Astrocyte (in vitro differentiated cells and primary cell): ENCODE results near the gene SSX2IP. TPM values are rescaled to one million over a fixed set of nuclear protein-coding genes. Genes with fewer than 3 reads are reported as not detected.

Experiments
- DNase-seq: peaks from one replicate; pipeline ENCODE4 v3.0.0-alpha.2; 2010; ENCODE audit warnings: low read depth
- FAIRE-seq: peaks from 2 replicates; lab custom pipeline; 2011; peaks lifted over from hg19 to GRCh38; lab: Jason Lieb, UNC
- H2AFZ ChIP-seq: 2 replicates; pipeline ENCODE4 v1.6.0; 2012; ENCODE audit warnings: low read depth, low read length, inconsistent platforms
- H3K27ac ChIP-seq: 2 replicates; pipeline ENCODE4 v1.5.1; 2011; ENCODE audit warnings: low read depth, low read length, inconsistent platforms
- H3K27me3 ChIP-seq: 2 replicates; pipeline ENCODE4 v1.6.0; 2011; ENCODE audit warnings: low read length, inconsistent platforms; ENCODE audit not compliant: insufficient read depth
- H3K36me3 ChIP-seq: 2 replicates; pipeline ENCODE4 v1.5.1; 2011; ENCODE audit warnings: low read length, inconsistent platforms; ENCODE audit not compliant: insufficient read depth
- H3K4me1 ChIP-seq: 2 replicates; pipeline ENCODE4 v1.5.1; 2011; ENCODE audit warnings: low read length, inconsistent platforms; ENCODE audit not compliant: insufficient read depth
- H3K4me2 ChIP-seq: 2 replicates; pipeline ENCODE4 v1.6.0; 2012; ENCODE audit warnings: low read length, inconsistent platforms
- H3K4me3 ChIP-seq: 2 replicates; pipeline ENCODE4 v1.5.1; 2011; ENCODE audit warnings: low read depth, mild to moderate bottlenecking, low read length, inconsistent platforms; ENCODE audit not compliant: insufficient read depth
- H3K79me2 ChIP-seq: 2 replicates; pipeline ENCODE4 v1.6.0; 2012; ENCODE audit warnings: mild to moderate bottlenecking, low read length, inconsistent platforms; ENCODE audit not compliant: insufficient read depth
- H3K9ac ChIP-seq: 2 replicates; pipeline ENCODE4 v1.6.0; 2012; ENCODE audit warnings: mild to moderate bottlenecking, low read length, inconsistent platforms
- H3K9me3 ChIP-seq: 2 replicates; pipeline ENCODE4 v1.5.1; 2012; ENCODE audit warnings: low read depth, mild to moderate bottlenecking, low read length, inconsistent platforms; ENCODE audit not compliant: insufficient read depth
- H4K20me1 ChIP-seq: 2 replicates; pipeline ENCODE4 v1.6.0; 2012; ENCODE audit warnings: low read length, inconsistent platforms; ENCODE audit not compliant: insufficient read depth
- H3K27ac Mint-ChIP-seq: one replicate; pipeline ENCODE4 v1.8.0; 2021; ENCODE audit warnings: mild to moderate bottlenecking, mixed read lengths; ENCODE audit not compliant: unreplicated experiment
- H3K27me3 Mint-ChIP-seq: one replicate; pipeline ENCODE4 v1.8.0; 2021; ENCODE audit warnings: low read depth, mixed read lengths; ENCODE audit not compliant: unreplicated experiment
- H3K36me3 Mint-ChIP-seq: one replicate; pipeline ENCODE4 v1.8.0; 2021; ENCODE audit warnings: low read depth, mixed read lengths; ENCODE audit not compliant: unreplicated experiment
- H3K4me1 Mint-ChIP-seq: one replicate; pipeline ENCODE4 v1.8.0; 2021; ENCODE audit warnings: low read depth, mixed read lengths; ENCODE audit not compliant: unreplicated experiment
- H3K4me3 Mint-ChIP-seq: one replicate; pipeline ENCODE4 v1.8.0; 2021; ENCODE audit warnings: mild to moderate bottlenecking, moderate library complexity, mixed read lengths; ENCODE audit not compliant: unreplicated experiment
- H3K9me3 Mint-ChIP-seq: one replicate; pipeline ENCODE4 v1.8.0; 2021; ENCODE audit warnings: mild to moderate bottlenecking, mixed read lengths; ENCODE audit not compliant: unreplicated experiment
- CTCF ChIP-seq: IDR thresholded peaks from 2 replicates; pipeline ENCODE4 v1.5.1; 2011; ENCODE audit warnings: low read depth, mild to moderate bottlenecking, inconsistent platforms, low read length, moderate library complexity; ENCODE audit not compliant: insufficient read depth
- EZH2 ChIP-seq: IDR thresholded peaks from 2 replicates; pipeline ENCODE4 v1.6.1; 2012; ENCODE audit warnings: mild to moderate bottlenecking, low read length, inconsistent platforms; ENCODE audit not compliant: insufficient read depth
- total RNA-seq: library from RNA; stranded (reverse); gene quantifications from 2 replicates; pipeline ENCODE4 v1.2.1, GENCODE V29; 2021

SSX2IP gene
- total RNA-seq, 1 donor from 2014 or later = 13.4 TPM

GRCh38 chr1:84702143-84702542 lies 11.9 kb upstream of the SSX2IP start:
- TF ChIP-seq CTCF = no peak
- no peak for TF ChIP-seq EZH2
- Histone ChIP-seq H3K9ac (no peak overlapping the region), H3K4me1 (peaks cover 16% of the 10 kb centered on the region), H2AFZ (no peak overlapping the region), H3K4me2 (no peak overlapping the region), H3K36me3 (no peaks in the 10 kb centered on the region), H4K20me1 (no peaks in the 10 kb centered on the region), H3K4me3 (no peak overlapping the region), H3K9me3 (no peaks in the 10 kb centered on the region), H3K27me3 (no peaks in the 10 kb centered on the region), H3K79me2 (no peaks in the 10 kb centered on the region), H3K27ac (no peak overlapping the region)
- FAIRE-seq = no peak
- Mint-ChIP-seq H3K9me3 (no peaks in the 10 kb centered on the region), H3K36me3 (no peaks in the 10 kb centered on the region), H3K4me1 (peaks cover 26% of the 10 kb centered on the region), H3K27ac (no peak overlapping the region), H3K27me3 (no peaks in the 10 kb centered on the region), H3K4me3 (no peak overlapping the region)
- no peak for DNase-seq

- Mint-ChIP-seq H3K27ac (no peak overlapping the region), H3K36me3 (no peaks in the 10 kb centered on the region), H3K4me1 (peaks cover 26% of the 10 kb centered on the region), H3K27me3 (no peaks in the 10 kb centered on the region), H3K9me3 (no peaks in the 10 kb centered on the region), H3K4me3 (no peak overlapping the region)
- H2AFZ ChIP-seq = no peak overlapping the region
- H3K9ac ChIP-seq = no peak overlapping the region
- H3K27me3 ChIP-seq = no peaks in the 10 kb centered on the region
- no peak for DNase-seq
- no peak overlapping the region for H3K4me3 ChIP-seq
- H3K9me3 ChIP-seq = no peaks in the 10 kb centered on the region
- no peaks in the 10 kb centered on the region for H3K79me2 ChIP-seq
- peaks cover 16% of the 10 kb centered on the region for H3K4me1 ChIP-seq
- no peaks in the 10 kb centered on the region for H3K36me3 ChIP-seq
- H3K27ac ChIP-seq = no peak overlapping the region
- H4K20me1 ChIP-seq = no peaks in the 10 kb centered on the region
- no peak for TF ChIP-seq EZH2
- TF ChIP-seq CTCF = no peak
- no peak overlapping the region for H3K4me2 ChIP-seq
- no peak for FAIRE-seq
Measured at GRCh38 chr1:84701376-84701775, 11.1 kb upstream of the SSX2IP start.

- H3K79me2 ChIP-seq = no peaks in the 10 kb centered on the region
- H3K27me3 Mint-ChIP-seq = no peaks in the 10 kb centered on the region
- no peak for TF ChIP-seq CTCF
- TF ChIP-seq EZH2 = no peak
- H3K4me2 ChIP-seq = no peak overlapping the region
- no peaks in the 10 kb centered on the region for H3K36me3 Mint-ChIP-seq
- FAIRE-seq (no peak), DNase-seq (no peak)
- H3K4me1 Mint-ChIP-seq = peaks cover 26% of the 10 kb centered on the region
- no peak overlapping the region for H3K9ac ChIP-seq
- no peaks in the 10 kb centered on the region for H3K9me3 Mint-ChIP-seq
- no peak overlapping the region for H3K4me3 ChIP-seq
- no peak overlapping the region for H3K27ac Mint-ChIP-seq
- no peaks in the 10 kb centered on the region for H3K9me3 ChIP-seq
- no peaks in the 10 kb centered on the region for H4K20me1 ChIP-seq
- peaks cover 16% of the 10 kb centered on the region for H3K4me1 ChIP-seq
- H2AFZ ChIP-seq = no peak overlapping the region
- H3K27ac ChIP-seq = no peak overlapping the region
- H3K27me3 ChIP-seq = no peaks in the 10 kb centered on the region
- no peaks in the 10 kb centered on the region for H3K36me3 ChIP-seq
- no peak overlapping the region for H3K4me3 Mint-ChIP-seq
Measured at GRCh38 chr1:84700070-84700469, 9.8 kb upstream of the SSX2IP start.
